Measurements from ENCODE around the gene MDM2. TPM values are rescaled to one million over a fixed set of nuclear protein-coding genes. Genes with fewer than 3 reads are reported as not detected.

The MDM2 gene
- total RNA-seq, 4 donors from 2014 or later = 39.5 to 84.1 (median 61.8) TPM

DNA sequence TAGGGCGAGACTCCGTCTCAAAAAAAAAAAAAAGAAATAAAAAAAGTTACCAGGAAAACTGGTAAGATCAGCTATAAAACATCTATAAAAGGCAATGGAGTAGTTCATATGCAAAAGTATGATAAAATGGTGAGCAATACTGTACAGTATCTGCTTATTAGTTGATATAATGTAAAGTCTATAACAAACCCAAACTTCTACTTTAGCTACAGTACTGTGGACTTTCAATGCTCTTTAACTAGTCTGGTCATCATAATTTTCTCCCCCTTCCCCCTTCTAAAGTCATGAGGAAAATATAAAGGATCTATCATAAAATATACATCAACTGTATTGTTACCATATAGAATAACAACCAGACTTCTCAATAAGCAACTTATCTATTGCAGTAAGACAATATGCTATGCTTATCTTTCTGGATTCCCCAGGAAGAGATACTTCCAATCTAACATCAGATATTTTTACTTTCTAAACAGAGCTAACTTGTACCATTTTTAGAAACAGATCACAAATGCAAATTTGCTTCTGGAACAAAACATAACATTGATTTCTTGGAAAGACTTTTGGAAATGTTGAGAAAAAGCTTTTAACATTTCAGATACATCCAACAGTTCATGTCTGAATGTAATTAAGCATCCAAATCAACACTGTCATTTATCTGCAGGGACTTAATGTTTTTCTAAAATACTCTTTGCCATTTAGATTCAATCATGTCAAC is 43.8 kb downstream of the MDM2 start:
- Histone ChIP-seq H3K27me3 (no peaks in the 10 kb centered on the region), H3K27ac (no peak overlapping the region), H3K4me3 (no peak overlapping the region), H3K9me3 (no peaks in the 10 kb centered on the region), H3K4me1 (no peaks in the 10 kb centered on the region), H3K36me3 (no peaks in the 10 kb centered on the region)
- WGBS = 72% methylated on average over 2 of the region's 2 CpGs
- TF ChIP-seq POLR2AphosphoS5 (IDR thresholded peaks at IDR 0.05) (no peak), POLR2A (IDR thresholded peaks at IDR 0.05) (no peak), EP300 (IDR thresholded peaks at IDR 0.05) (no peak)
- TF ChIP-seq, protein P1, sequence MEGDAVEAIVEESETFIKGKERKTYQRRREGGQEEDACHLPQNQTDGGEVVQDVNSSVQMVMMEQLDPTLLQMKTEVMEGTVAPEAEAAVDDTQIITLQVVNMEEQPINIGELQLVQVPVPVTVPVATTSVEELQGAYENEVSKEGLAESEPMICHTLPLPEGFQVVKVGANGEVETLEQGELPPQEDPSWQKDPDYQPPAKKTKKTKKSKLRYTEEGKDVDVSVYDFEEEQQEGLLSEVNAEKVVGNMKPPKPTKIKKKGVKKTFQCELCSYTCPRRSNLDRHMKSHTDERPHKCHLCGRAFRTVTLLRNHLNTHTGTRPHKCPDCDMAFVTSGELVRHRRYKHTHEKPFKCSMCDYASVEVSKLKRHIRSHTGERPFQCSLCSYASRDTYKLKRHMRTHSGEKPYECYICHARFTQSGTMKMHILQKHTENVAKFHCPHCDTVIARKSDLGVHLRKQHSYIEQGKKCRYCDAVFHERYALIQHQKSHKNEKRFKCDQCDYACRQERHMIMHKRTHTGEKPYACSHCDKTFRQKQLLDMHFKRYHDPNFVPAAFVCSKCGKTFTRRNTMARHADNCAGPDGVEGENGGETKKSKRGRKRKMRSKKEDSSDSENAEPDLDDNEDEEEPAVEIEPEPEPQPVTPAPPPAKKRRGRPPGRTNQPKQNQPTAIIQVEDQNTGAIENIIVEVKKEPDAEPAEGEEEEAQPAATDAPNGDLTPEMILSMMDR (IDR thresholded peaks at IDR 0.05) = no peak
- DNase-seq (ENCODE audit: low spot score in 2 of 2) = no peak

DNA sequence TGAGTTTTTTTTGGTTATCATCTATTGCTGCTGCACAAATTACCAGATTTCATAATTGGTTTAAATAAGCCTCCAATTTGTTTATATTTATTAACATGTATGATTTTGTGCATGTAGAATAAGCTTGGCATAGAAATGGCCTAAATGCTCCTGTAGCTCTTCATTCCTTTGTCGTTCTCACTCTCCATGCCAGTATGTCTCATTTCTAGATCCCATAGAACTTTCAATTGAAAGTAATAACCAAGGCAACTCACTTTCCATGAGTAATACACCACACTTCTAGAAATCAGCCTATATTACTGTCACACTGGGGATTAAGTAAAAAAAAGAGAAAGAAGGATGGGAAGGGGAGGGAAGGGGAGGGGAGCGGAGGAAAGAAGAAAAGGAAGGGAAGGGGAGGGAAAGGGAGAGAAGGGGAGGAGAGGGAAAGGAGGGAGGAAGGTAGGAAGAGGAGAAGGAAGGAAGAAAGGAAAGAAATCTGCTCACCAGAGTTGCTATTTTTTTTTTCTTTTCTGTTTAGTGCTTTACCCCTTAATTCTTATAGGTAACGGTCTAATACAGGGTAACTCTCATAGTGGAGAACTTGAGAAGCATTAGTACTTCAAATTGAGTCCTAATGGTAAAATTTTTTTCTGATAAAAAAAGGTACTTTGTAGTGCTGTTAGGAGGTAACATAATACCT is 45.6 kb downstream of the MDM2 start:
- Histone ChIP-seq H3K27me3 (no peaks in the 10 kb centered on the region), H3K36me3 (no peaks in the 10 kb centered on the region), H3K4me1 (no peaks in the 10 kb centered on the region), H3K4me3 (no peak overlapping the region), H3K9me3 (no peaks in the 10 kb centered on the region), H3K27ac (no peak overlapping the region)
- WGBS = 85% methylated on average over 3 of the region's 3 CpGs
- TF ChIP-seq POLR2A (IDR thresholded peaks at IDR 0.05) (no peak), POLR2AphosphoS5 (IDR thresholded peaks at IDR 0.05) (no peak), EP300 (IDR thresholded peaks at IDR 0.05) (no peak)
- TF ChIP-seq, protein P1 (IDR thresholded peaks at IDR 0.05) = no peak
- DNase-seq (ENCODE audit: low spot score in 2 of 2) = no peak

DNA sequence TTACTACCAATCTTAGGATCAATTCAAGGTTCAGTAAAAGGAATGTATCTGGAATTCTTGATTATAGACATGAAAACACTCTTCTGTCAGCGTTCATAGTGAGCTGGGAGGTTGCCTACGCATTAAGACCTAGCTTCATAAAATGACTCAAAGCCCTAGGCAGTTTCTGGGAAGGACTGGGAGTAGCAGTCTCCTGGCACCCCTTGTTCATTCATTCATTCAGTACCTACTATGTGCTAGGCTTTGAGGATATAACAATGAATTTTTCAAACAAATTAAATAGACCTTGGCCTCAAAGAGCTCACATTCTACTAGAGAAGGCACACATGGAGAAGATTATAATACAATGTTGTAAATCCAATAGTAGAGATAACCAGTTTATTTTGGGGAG is 46.1 kb downstream of the MDM2 start:
- TF ChIP-seq POLR2A (IDR thresholded peaks at IDR 0.05) = no peak
- TF ChIP-seq, protein P1 (IDR thresholded peaks at IDR 0.05) = no peak
- no peak for TF ChIP-seq EP300 (IDR thresholded peaks at IDR 0.05)
- no peak for TF ChIP-seq POLR2AphosphoS5 (IDR thresholded peaks at IDR 0.05)
- Histone ChIP-seq H3K4me3 (no peak overlapping the region), H3K36me3 (no peaks in the 10 kb centered on the region), H3K27me3 (no peaks in the 10 kb centered on the region), H3K27ac (no peak overlapping the region), H3K4me1 (no peaks in the 10 kb centered on the region), H3K9me3 (no peaks in the 10 kb centered on the region)
- DNase-seq (ENCODE audit: low spot score in 2 of 2) = no peak
- WGBS = 80% methylated on average over 2 of the region's 2 CpGs

DNA sequence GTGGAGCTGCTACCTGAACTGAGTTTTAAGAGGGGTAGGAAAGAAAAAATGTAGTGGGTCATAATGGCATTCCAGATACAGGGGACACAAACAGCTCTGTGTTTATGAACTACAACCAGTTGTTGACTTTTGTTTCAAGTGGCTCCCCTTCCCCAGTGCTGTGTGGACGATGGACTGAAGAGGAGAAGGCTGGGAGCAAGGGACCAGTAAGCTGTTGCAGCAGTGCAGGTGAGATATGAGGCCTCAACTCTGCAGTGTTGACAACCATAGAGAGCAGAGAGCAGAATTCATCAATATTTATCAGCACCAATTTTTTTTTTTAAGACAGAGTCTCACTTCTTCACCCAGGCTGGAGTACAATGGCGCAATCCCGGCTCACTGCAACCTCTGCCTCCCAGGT is 46.6 kb downstream of the MDM2 start:
- no peak overlapping the region for H3K4me3 ChIP-seq
- no peak for DNase-seq (ENCODE audit: low spot score in 2 of 2)
- TF ChIP-seq EP300 (IDR thresholded peaks at IDR 0.05) (no peak), POLR2A (IDR thresholded peaks at IDR 0.05) (no peak), POLR2AphosphoS5 (IDR thresholded peaks at IDR 0.05) (no peak)
- TF ChIP-seq, protein P1 (IDR thresholded peaks at IDR 0.05) = no peak
- no peaks in the 10 kb centered on the region for H3K27me3 ChIP-seq
- H3K36me3 ChIP-seq = no peaks in the 10 kb centered on the region
- no peaks in the 10 kb centered on the region for H3K4me1 ChIP-seq
- H3K27ac ChIP-seq = no peak overlapping the region
- WGBS = 93% methylated on average over 3 of the region's 3 CpGs
- H3K9me3 ChIP-seq = no peaks in the 10 kb centered on the region

DNA sequence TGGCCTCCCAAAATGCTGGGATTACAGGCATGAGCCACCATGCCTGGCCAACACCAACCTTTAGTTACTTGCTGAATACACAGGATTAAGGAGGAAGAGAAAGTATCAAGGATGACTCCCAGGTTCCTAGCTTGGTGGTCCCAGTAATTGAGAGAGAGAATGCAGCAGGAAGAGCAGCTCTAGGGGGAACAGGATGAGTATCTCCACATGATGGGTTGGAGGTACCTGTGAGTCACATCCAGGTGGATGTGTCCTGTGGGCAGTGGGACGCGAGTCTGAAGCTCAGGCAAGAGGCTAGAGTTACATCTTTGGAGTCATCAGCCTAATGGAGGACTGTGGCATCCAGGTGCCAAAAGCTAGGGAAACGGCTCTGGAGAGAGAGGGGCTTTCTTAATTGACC is 47.1 kb downstream of the MDM2 start:
- H3K27me3 ChIP-seq = no peaks in the 10 kb centered on the region
- TF ChIP-seq POLR2A (IDR thresholded peaks at IDR 0.05) = no peak
- no peak for TF ChIP-seq POLR2AphosphoS5 (IDR thresholded peaks at IDR 0.05)
- TF ChIP-seq, protein P1 (IDR thresholded peaks at IDR 0.05) = no peak
- no peak for TF ChIP-seq EP300 (IDR thresholded peaks at IDR 0.05)
- H3K9me3 ChIP-seq = no peaks in the 10 kb centered on the region
- 91% methylated on average over 3 of the region's 3 CpGs for WGBS
- no peak overlapping the region for H3K4me3 ChIP-seq
- H3K27ac ChIP-seq = no peak overlapping the region
- H3K4me1 ChIP-seq = no peaks in the 10 kb centered on the region
- no peaks in the 10 kb centered on the region for H3K36me3 ChIP-seq
- DNase-seq (ENCODE audit: low spot score in 2 of 2) = no peak
